Measurements from ENCODE around the gene PLGRKT.

DNA sequence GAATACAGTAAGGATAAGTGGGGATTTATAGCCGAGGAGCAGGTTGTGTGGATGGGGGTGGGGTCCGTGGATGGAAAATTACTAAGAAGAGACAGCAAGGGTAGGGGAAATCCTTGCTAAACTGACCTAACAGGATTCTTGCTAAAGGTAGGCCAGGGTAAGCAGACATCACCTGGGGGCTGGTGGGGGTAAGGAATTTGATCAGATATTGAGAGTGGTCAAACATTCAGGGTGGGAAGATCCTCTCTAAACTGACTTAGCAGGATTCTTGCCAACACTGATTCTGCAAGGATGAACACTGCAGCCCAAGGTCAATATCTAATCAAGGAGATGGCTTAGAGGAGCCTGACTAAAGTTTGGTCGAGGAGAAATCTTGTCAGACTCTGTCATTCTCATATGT, 2.7 kb upstream of the PLGRKT start:
- TF ChIP-seq, protein P1, sequence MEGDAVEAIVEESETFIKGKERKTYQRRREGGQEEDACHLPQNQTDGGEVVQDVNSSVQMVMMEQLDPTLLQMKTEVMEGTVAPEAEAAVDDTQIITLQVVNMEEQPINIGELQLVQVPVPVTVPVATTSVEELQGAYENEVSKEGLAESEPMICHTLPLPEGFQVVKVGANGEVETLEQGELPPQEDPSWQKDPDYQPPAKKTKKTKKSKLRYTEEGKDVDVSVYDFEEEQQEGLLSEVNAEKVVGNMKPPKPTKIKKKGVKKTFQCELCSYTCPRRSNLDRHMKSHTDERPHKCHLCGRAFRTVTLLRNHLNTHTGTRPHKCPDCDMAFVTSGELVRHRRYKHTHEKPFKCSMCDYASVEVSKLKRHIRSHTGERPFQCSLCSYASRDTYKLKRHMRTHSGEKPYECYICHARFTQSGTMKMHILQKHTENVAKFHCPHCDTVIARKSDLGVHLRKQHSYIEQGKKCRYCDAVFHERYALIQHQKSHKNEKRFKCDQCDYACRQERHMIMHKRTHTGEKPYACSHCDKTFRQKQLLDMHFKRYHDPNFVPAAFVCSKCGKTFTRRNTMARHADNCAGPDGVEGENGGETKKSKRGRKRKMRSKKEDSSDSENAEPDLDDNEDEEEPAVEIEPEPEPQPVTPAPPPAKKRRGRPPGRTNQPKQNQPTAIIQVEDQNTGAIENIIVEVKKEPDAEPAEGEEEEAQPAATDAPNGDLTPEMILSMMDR (IDR thresholded peaks at IDR 0.05): no peak
- TF ChIP-seq POLR2AphosphoS5 (IDR thresholded peaks at IDR 0.05): no peak
